A549 (cell line): Measurements from ENCODE around the gene ORC6. TPM values are rescaled to one million over a fixed set of nuclear protein-coding genes. Genes with fewer than 3 reads are reported as not detected.

Experiments
- ATAC-seq, 2 experiments: fragments of 200-7000 bp in 1 of 2; fragments of >200 bp in 1 of 2; cut with Nextera tagmentation in 1 of 2; cut with Tn5 transposase in 1 of 2; 3 replicates each; pipeline versions ENCODE4 v1.8.0 to v1.9.1; 2018 to 2020; ENCODE audit warnings: mild to moderate bottlenecking in 1 of 2, moderate library complexity in 1 of 2
- CTCF ChIA-PET: fragments of 300-600 bp; sonication (Branson Sonifier 250); formaldehyde crosslinking; extraction: SDS; loops from one replicate; lab custom pipeline; 2021; ENCODE audit warnings: antibody characterized with exemption, inconsistent platforms; lab: Yijun Ruan, JAX
- POLR2A ChIA-PET: fragments of 350-600 bp; formaldehyde crosslinking; extraction: SDS; loops from one replicate; lab custom pipeline; 2021; ENCODE audit warnings: antibody characterized with exemption, inconsistent platforms; lab: Yijun Ruan, JAX
- DNase-seq, 2 experiments: peaks; one replicate each; pipeline versions ENCODE4 v3.0.0 to v3.0.0-alpha.2; 2011 to 2016; ENCODE audit warnings: low read depth in 1 of 2, low spot score in 1 of 2
- FAIRE-seq: peaks from 2 replicates; lab custom pipeline; 2011; peaks lifted over from hg19 to GRCh38; lab: Jason Lieb, UNC
- H3K27ac ChIP-seq, 2 experiments: fragments of >200 bp; sonication (Bioruptor Twin); formaldehyde crosslinking; 3 replicates each; pipeline ENCODE4 v1.5.1; 2016 to 2017
- H3K4me1 ChIP-seq: fragments of >200 bp; sonication (Bioruptor Twin); formaldehyde crosslinking; 3 replicates; pipeline ENCODE4 v1.6.1; 2016
- H3K4me2 ChIP-seq: fragments of >200 bp; sonication (Bioruptor Twin); formaldehyde crosslinking; 3 replicates; pipeline ENCODE4 v1.6.1; 2016
- H3K4me3 ChIP-seq: fragments of >200 bp; sonication (Bioruptor Twin); formaldehyde crosslinking; 3 replicates; pipeline ENCODE4 v1.5.1; 2016
- H3K9me3 ChIP-seq: fragments of >200 bp; sonication (Bioruptor Twin); formaldehyde crosslinking; 3 replicates; pipeline ENCODE4 v1.6.1; 2016
- ATOH8 ChIP-seq: fragments of 250-450 bp; sonication (Bioruptor Pico); IDR thresholded peaks from 2 replicates; pipeline ENCODE4 v1.5.0; 2020; ENCODE audit warnings: low read depth, mild to moderate bottlenecking, moderate library complexity
- BHLHE40 ChIP-seq: IDR thresholded peaks from 2 replicates; pipeline ENCODE4 v1.6.1; 2012; ENCODE audit warnings: low read depth, low read length, inconsistent platforms
- E2F6 ChIP-seq: IDR thresholded peaks from 2 replicates; pipeline ENCODE4 v1.6.1; 2012; ENCODE audit warnings: low read depth, borderline replicate concordance
- EHF ChIP-seq: fragments of 250-450 bp; sonication (Bioruptor Pico); IDR thresholded peaks from 2 replicates; pipeline ENCODE4 v1.5.0; 2020; ENCODE audit warnings: mild to moderate bottlenecking
- EHMT2 ChIP-seq: fragments of 200-600 bp; sonication (generic); IDR thresholded peaks from 2 replicates; pipeline ENCODE4 v1.6.1; 2016; ENCODE audit warnings: antibody characterized with exemption, low read depth, mild to moderate bottlenecking, moderate library complexity
- ELK1 ChIP-seq: fragments of 150-350 bp; IDR thresholded peaks from 2 replicates; pipeline ENCODE4 v1.6.1; 2014; ENCODE audit warnings: low read depth, mild to moderate bottlenecking, low read length
- EP300 ChIP-seq, 2 experiments: fragments of >200 bp; sonication (Bioruptor Twin); formaldehyde crosslinking; IDR thresholded peaks; 2 replicates in 1 of 2; 3 replicates in 1 of 2; pipeline ENCODE4 v1.6.1; 2016 to 2017
- FOSB ChIP-seq: fragments of 250-450 bp; sonication (Bioruptor Pico); IDR thresholded peaks from 2 replicates; pipeline ENCODE4 v1.5.0; 2020; ENCODE audit warnings: mild to moderate bottlenecking, moderate library complexity
- FOSL2 ChIP-seq, 2 experiments: fragments of 450-650 bp in 1 of 2; fragments of >200 bp in 1 of 2; sonication (Bioruptor Twin) in 1 of 2; formaldehyde crosslinking; IDR thresholded peaks; 2 replicates each; pipeline versions ENCODE4 v1.5.0 to v1.6.1; 2016 to 2020; ENCODE audit warnings: mild to moderate bottlenecking in 1 of 2, moderate library complexity in 1 of 2
- GATA3 ChIP-seq: IDR thresholded peaks from 2 replicates; pipeline ENCODE4 v1.6.1; 2012; ENCODE audit warnings: borderline replicate concordance
- HES2 ChIP-seq: fragments of >200 bp; sonication (Bioruptor Twin); formaldehyde crosslinking; IDR thresholded peaks from 2 replicates; pipeline ENCODE4 v1.6.1; 2016
- HOXA7 ChIP-seq: fragments of 250-450 bp; sonication (Bioruptor Pico); IDR thresholded peaks from 2 replicates; pipeline ENCODE4 v1.5.0; 2020; ENCODE audit warnings: mild to moderate bottlenecking, moderate library complexity
- JUNB ChIP-seq: fragments of >200 bp; sonication (Bioruptor Twin); formaldehyde crosslinking; IDR thresholded peaks from 2 replicates; pipeline ENCODE4 v1.6.1; 2016
- KDM5A ChIP-seq: fragments of 200-600 bp; sonication (generic); IDR thresholded peaks from 2 replicates; pipeline ENCODE4 v1.6.1; 2016; ENCODE audit warnings: antibody characterized with exemption, mild to moderate bottlenecking
- MAZ ChIP-seq: fragments of 150-350 bp; IDR thresholded peaks from 2 replicates; pipeline ENCODE4 v1.6.1; 2014; ENCODE audit warnings: antibody characterized with exemption, low read depth, low read length, borderline replicate concordance
- PBX3 ChIP-seq: IDR thresholded peaks from 2 replicates; pipeline ENCODE4 v1.6.1; 2012
- PHF8 ChIP-seq: fragments of 200-600 bp; sonication (generic); IDR thresholded peaks from 2 replicates; pipeline ENCODE4 v1.6.1; 2016; ENCODE audit warnings: low read depth, mild to moderate bottlenecking, antibody characterized with exemption, moderate library complexity, borderline replicate concordance
- POLR2A ChIP-seq: IDR thresholded peaks from 2 replicates; pipeline ENCODE4 v1.6.1; 2012; ENCODE audit warnings: mild to moderate bottlenecking, low read length
- POLR2AphosphoS2 ChIP-seq: conservative IDR thresholded peaks from 2 replicates; pipeline ENCODE4 v1.6.1; 2012; ENCODE audit warnings: low read length, improper control_type of control experiment, inconsistent platforms
- RAD21 ChIP-seq, 2 experiments: fragments of >200 bp in 1 of 2; sonication (Bioruptor Twin) in 1 of 2; formaldehyde crosslinking in 1 of 2; IDR thresholded peaks in 1 of 2; conservative IDR thresholded peaks in 1 of 2; 2 replicates in 1 of 2; 3 replicates in 1 of 2; pipeline ENCODE4 v1.6.1; 2012 to 2018; ENCODE audit warnings: inconsistent platforms in 1 of 2
- SREBF2 ChIP-seq: fragments of 450-650 bp; IDR thresholded peaks from 2 replicates; pipeline ENCODE4 v1.6.1; 2014; ENCODE audit warnings: mild to moderate bottlenecking, moderate library complexity
- TFCP2L1 ChIP-seq: fragments of 250-450 bp; sonication (Bioruptor Pico); IDR thresholded peaks from 2 replicates; pipeline ENCODE4 v1.5.0; 2021; ENCODE audit warnings: mild to moderate bottlenecking
- USF2 ChIP-seq: fragments of 450-650 bp; IDR thresholded peaks from 2 replicates; pipeline ENCODE4 v1.6.1; 2014; ENCODE audit warnings: antibody characterized with exemption
- ZFP36 ChIP-seq: fragments of 450-650 bp; IDR thresholded peaks from 2 replicates; pipeline ENCODE4 v1.6.1; 2014; ENCODE audit warnings: borderline replicate concordance; ENCODE audit not compliant: partially characterized antibody
- ZNF302 ChIP-seq: fragments of 250-450 bp; sonication (Bioruptor Pico); IDR thresholded peaks from 2 replicates; pipeline ENCODE4 v1.9.0; 2021; ENCODE audit warnings: inconsistent platforms, mild to moderate bottlenecking, moderate library complexity
- WGBS: methylation state at CpG from one replicate; pipeline ENCODE4 v1.1.6; 2017; ENCODE audit errors: missing lambda C conversion rate; 5-methylcytosine and 5-hydroxymethylcytosine counted together
- polyA plus RNA-seq, 4 experiments: library from polyadenylated mRNA; depleted of rRNA in 3 of 4; stranded (reverse); fragments of >200 nt; fragmentation: RNase III in 1 of 4; extraction: RNeasy Plus Mini Kit Qiagen cat#74134 plus additional on column Dnase treatment in 1 of 4; gene quantifications; 2 replicates in 3 of 4; 3 replicates in 1 of 4; pipeline ENCODE4 v1.2.3, GENCODE V29; 2011 to 2017

Gene ORC6
- polyA plus RNA-seq, 2 of the 4 experiments (the other 2 are of a cell fraction), result 35.0 to 44.5 TPM

- TF ChIP-seq USF2 (no peak), ZNF302 (CRISPR knock-in tag) (no peak), HOXA7 (CRISPR knock-in tag) (no peak), ELK1 (no peak), POLR2AphosphoS2 (no peak), ATOH8 (no peak), GATA3 (no peak), SREBF2 (no peak), PHF8 (no peak), E2F6 (no peak), JUNB (no peak), RAD21 (conservative IDR thresholded peaks at IDR 0.05 in 1 of 2, IDR thresholded peaks at IDR 0.05 in 1 of 2) (no peak), POLR2A (no peak), EHMT2 (no peak), FOSL2 (IDR thresholded peaks at IDR 0.05) (no peak), FOSL2 (CRISPR knock-in tag; IDR thresholded peaks at IDR 0.05) (no peak)
- ATAC-seq (no peak), DNase-seq (no peak), FAIRE-seq (no peak)
- Histone ChIP-seq H3K9me3 (no peaks in the 10 kb centered on the region), H3K4me2 (no peak overlapping the region), H3K4me1 (no peaks in the 10 kb centered on the region; the same call in 2 of the 3 replicates), H3K27ac (no peak overlapping the region), H3K4me3 (no peak overlapping the region)
- 87% methylated on average over 3 of the region's 3 CpGs for WGBS
- CTCF ChIA-PET, result interaction anchor here (1.2 kb wide), 1 partner anchor 24 kb away, joined by 3 read pairs; no protein-coding TSS in a partner anchor
- POLR2A ChIA-PET, result no interaction called here
Measured at GRCh38 chr16:46696957-46697356, 7.5 kb downstream of the ORC6 start.

- WGBS, result 90% methylated on average over 3 of the region's 3 CpGs
- ChIA-PET POLR2A (no interaction called here), CTCF (interaction anchor here (1.2 to 1.7 kb wide), 3 partner anchors 10 to 27 kb away, joined by 4 to 8 read pairs (median 4); partner anchors contain the start of gene ORC6)
- DNase-seq, result no peak
- Histone ChIP-seq H3K4me3 (no peak overlapping the region), H3K9me3 (no peaks in the 10 kb centered on the region), H3K4me2 (no peak overlapping the region), H3K27ac (no peak overlapping the region), H3K4me1 (no peaks in the 10 kb centered on the region)
- FAIRE-seq, result no peak
- TF ChIP-seq PBX3 (no peak), PHF8 (no peak), EHMT2 (no peak), KDM5A (no peak), EHF (no peak), JUNB (no peak), TFCP2L1 (CRISPR knock-in tag) (no peak), FOSB (no peak), RAD21 (conservative IDR thresholded peaks at IDR 0.05 in 1 of 2, IDR thresholded peaks at IDR 0.05 in 1 of 2) (no peak), EP300 (IDR thresholded peaks at IDR 0.05) (no peak), ZFP36 (no peak), HES2 (no peak), BHLHE40 (no peak), POLR2AphosphoS2 (no peak), MAZ (no peak)
- no peak for ATAC-seq
Measured at GRCh38 chr16:46700048-46700447, 10.6 kb downstream of the ORC6 start.
